HK-2 (cell line): ENCODE results near the gene FBXO21.

ENCODE experiments used
- DNase-seq: peaks from one replicate; pipeline ENCODE4 v3.0.0-alpha.2; 2018; ENCODE audit not compliant: unreplicated experiment

Gene FBXO21

DNA sequence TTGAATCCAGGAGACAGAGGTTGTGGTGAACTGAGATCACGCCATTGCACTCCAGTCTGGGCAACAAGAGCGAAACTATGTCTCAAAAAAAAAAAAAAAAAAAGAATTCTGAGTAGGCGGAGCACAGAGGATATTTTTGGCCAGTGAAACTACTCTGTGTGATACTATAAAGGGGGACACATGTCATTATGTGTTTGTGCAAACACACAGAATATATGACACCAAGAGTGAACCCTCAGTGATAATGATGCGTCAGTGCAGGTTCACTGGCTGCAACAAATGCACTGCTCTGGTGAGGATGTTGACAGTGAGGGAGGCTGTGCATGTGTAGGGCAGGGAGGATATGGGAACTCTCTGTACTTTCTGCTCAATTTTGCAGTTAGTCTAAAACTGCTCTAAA lies 24.2 kb downstream of the FBXO21 start:
- DNase-seq = no peak

DNA sequence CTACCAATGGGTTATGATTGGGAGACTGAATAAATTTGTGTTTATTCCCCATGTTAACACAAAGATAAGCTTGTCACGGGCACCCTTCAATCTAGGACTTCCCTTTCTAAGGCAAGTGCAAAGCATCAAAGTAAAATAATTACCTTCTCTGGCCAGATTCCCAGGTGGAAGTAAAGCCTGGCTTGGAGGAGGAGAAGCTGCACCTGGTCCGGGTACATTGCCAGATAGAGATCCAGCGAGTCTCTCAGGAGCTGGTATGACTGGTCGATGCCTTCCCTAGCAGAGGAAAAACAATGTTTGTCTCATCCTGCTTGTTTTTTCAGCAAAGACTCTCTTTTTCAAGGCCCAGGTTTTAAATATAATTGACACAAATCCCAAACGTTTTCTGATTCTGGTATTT lies 24.9 kb downstream of the FBXO21 start:
- DNase-seq = no peak

DNA sequence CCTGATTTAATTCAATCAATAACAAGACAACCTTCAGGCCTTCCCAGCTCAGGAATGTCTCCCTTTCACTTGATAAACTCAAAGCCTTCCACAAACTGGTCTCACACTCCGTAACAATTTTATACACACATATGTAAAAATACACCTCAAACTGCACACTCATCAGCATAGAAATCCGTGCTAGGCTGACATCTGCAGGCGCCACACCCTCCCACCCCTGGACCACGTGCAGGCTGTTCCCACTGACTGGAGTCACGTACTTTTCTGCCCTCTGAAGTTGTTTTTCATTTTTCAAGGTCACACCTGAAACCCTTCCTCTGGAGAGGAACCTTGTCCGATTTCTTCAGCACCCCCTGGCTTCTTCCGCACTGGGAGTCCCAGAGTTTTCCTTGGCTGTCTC lies 27.6 kb downstream of the FBXO21 start:
- no peak for DNase-seq

DNA sequence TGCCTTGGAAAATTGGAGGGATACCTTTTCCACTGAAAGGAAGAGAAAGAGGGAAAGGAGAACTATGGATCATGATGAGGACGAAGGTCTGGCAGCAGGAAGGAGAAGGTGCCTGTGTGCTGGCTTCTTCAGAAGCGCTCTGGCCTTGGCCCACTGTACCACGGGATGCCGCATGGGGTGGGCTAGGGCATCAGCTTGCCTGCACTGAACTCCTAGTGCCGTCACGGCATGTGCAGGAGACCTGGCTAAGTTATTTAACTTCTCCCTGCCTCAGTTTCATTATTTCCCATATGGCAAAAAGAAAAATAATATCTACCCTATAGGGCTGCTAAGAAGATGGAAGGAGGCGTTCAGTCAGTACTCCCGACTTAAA lies 28.1 kb downstream of the FBXO21 start:
- DNase-seq = no peak

DNA sequence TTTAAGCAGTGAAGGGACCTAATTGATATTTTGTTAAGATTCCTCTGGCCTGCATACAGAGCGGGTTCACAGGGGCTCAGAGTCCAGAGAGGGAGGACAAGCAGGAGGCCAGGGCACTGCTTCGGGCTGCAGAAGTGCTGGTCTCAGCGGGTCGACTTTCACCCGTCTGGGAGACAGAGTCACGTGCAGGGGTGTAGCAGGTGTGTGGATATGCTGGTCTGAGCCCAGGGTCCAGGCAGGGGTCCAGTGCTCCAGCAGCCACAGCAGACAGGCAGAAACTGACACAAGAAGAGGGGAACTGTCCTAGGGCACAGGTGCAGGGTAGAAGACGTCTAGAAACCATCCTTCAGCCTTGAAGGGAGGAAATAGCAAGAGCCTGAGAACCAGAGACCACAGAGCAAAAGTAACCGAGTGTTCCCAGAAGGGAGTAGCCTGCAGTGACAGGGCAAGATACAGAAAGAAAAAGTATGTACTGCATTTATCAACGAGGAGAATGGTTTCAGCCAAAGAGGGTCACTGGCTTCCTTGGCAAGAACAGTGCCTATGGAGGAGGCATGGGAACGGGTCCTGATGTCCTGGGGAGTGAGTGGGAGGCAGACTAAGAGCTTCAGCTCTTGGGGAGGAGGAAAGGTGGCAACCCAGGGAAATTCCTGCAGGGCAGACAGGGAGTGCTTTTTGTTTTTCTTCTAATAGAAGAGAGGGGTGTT lies 28.7 kb downstream of the FBXO21 start:
- DNase-seq = no peak

DNA sequence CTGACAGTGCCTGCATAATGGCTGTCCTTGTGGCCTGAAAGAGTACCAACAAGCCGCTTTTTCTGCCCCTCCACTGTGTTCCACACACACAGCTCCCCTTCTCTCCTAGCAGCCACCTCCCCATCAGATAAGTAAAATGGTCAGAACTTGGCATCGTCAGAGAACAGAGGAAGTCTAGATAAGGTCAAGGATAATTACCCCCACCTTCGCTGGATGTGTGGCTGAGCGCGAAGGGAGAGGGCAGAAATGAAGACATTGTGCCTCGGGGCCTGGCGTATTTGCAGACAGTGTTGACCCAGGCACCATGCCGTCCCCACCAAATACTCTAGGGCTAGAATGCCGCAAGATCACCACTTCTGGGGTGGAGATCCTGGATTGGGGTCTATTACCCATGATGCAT lies 30.6 kb downstream of the FBXO21 start:
- DNase-seq = no peak

DNA sequence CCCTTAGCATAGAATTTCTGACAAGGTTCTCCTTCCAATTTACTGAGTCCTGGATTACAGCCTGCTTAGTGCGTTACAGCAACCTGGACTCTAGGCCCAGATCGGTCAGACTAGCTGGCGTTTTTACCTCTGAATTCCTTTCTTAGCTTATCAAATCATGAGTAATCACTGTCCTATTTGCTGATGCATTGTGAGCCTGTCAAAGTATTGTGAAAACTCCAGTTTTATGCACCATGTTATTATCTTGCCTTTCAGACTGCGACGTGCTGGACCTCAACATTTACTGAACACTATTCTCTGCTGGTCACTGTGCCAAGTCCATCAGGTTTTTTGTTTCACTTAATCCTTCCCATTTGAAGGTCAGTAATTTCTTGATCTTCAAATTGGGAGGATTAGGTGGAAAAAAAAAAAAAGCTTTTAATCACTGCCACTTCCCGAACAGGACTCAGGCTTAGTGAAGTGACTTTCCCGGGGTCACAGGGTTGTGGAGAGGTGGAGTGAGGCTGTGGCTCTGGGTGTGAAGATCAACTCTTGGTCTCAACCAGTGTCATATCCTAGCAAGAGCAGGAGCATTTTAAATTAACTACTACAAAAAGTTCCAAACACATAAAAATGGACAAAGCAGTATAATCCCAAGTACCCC lies 31.2 kb downstream of the FBXO21 start:
- DNase-seq = no peak

DNA sequence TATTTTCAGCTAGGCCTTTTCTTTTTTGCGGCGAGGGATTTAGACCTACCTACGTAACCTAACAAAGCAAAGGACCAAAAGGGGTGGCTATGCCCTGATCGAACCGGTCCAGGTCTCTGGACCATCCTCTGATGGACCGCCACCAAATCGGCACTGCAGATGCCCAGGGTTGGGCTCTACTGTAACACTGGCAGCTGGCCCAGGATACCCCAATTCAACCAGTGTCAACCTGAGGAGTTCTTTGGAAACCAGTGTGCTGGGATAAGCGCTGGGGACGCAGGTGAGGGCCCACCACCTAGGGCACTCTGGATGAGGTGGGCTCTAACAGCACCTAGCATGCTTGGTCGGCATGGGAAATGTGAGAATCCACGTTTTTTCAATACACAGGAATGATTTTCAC lies 32.2 kb downstream of the FBXO21 start:
- DNase-seq = no peak

DNA sequence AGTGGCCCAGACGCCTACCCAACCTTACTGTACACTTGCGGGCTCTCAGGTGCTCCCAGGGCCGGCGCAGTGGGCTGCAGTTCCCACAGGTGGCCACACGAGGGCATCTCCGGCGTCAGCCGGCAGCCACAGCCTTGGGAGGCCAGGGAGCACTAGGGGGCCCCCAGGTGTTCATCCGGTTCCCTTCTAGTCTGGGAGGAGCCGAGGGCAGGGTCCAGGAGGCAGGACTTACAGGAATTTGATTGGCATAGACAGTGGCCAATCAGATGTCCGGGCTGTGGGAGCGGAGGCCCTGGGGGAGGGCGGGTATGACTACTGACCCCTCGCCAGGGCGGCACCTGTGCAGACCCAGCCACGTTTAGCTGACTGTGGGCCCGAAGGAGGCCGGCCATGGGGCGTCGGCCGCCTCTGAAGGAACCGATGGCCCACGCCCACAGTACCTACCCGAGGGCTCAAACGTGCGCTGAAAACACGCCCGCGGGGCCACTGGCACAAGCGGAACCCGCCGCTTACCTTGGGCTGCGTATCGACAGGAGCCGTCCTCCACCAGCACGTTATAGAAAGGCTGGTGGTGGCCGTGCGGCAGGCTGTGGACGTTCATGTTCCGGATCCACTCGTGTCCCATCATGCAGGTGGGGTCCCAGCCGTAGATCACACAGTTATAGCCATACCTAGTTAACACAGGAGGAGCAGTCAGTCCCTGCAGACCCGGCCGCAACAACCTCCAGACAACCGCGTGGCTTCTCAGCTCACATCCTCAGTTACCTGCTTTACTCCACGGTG lies 34.8 kb downstream of the FBXO21 start:
- peak; percentile 80 for DNase-seq

DNA sequence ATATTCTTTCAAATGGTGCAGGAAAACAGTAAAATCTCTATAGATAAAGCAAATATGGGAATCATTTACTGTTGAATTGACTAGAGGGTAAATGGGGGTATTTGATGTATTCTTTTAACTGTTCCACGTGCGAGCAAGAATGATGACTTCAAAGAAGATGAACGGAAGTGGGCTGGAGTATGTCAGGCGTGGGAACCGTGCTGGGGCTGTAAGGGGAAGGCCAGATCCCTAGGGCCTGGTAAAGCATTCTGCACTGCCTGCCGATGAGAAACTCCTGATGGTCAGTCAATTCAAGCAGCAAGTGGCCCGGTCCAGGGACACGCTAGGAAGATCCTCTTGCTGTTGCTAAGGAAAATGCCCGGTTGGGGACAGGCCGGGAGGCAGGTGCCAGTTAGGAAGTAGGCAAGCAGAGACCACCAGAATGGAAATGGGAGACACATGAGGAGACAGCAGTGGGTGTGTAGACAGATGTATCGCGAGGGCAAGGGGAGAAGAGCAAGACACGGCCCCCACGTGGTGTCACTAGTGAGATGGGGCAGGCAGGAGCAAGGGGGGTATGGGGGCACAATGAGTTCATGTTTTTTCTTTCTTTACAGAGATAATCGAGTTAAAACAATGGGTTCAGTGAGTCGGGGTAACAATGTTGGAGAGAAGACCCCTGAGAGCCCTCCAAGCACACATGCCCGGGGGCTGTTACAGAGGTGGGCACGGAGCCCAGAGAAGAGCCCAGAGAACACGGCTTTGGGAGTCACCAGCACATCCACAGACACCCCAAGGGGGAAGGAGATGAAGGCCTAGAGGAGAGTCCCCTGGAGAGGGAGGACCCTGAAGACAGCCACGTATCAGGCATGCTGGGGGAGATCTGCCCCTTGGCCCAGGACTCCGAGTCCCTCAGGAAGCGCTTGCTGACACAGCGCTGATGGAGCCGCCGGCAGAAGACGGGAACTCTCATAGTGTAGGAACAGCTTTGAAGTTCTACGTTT lies 37.2 kb downstream of the FBXO21 start:
- no peak for DNase-seq

DNA sequence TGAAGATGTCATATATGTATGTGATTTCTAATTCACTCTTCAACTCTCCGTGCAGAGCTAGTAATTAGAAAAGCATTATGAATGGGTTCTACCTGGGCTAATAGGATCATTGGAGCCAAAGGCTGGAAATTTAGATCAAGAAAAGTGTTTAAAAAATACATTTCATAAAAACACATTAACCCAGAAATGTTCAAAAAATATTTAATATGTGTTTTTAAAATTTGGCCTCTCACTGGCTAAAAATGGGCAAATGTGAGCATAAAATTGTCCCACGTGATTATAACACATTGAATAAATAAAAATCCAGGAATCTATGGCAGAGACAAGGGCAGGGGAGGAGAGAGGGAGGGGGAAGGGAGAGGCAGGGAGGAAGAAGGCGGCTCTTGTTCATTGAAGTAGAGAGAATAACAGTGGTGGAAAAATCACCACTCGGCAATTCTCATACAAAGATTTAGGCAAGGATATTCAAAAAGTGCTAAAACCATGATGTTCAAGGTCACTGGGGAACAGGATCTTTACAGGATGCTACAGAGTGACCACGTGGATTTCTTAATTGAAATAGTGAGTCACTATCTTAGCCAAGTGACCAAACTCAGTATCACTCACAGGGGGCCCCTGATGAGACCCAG lies 38.8 kb downstream of the FBXO21 start:
- no peak for DNase-seq

DNA sequence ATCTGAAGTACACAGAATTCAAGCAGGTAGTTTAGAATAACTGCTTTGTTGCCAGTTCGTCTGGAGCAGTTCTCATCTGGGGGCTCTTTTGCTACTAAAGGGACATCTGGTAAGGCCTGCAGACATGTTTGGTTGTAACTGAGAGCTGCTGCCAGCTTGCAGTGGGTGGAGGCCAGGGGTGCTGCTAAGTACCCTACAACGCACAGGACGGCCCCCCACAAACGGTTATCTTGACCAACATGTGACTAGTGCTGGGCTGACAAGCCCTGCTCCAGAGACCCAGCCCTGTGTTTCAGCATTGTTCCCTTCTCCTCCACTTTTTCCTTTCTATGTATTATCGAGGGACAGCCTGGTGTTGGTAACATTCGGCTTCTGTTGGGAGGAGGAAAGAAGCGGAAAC lies 40.8 kb downstream of the FBXO21 start:
- DNase-seq = no peak

DNA sequence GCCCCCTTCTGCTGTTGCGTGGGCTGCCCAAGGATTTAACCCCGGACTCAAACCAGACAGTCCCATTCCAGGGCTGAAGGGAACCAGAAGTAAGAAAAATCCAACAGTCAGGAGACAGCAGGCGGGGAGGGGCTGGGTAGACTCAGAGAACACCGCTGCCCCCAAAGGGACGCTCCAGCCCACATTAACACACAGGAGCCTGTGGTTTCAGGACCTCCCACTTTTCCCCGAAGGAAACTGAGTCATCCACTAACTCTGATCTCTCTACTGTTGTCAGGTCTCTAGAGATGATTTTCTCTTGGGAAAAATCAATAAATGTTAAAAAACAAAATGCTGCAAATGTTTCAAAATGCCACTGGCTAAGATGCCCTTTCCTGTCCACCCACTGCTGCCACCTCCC lies 41.6 kb downstream of the FBXO21 start:
- DNase-seq = no peak

DNA sequence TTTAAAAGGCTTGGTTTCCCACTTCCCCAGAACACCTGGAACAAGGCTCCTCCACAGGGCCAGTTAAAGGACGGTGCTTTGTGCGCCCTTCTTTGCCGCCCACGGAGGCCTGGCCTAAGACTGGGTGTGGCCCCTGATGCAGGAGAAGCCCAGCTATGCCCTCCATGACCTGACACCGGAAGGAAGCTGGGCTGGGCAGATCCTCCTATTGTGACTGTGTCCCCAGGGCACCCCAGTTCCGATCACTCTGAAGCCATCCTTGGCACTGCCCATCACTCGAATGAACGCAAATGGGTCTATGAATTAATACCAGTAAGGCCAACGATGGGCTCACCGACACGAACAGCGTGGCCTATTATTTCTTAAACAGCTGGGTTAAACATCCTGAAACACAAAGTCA lies 42.6 kb downstream of the FBXO21 start:
- DNase-seq = no peak

DNA sequence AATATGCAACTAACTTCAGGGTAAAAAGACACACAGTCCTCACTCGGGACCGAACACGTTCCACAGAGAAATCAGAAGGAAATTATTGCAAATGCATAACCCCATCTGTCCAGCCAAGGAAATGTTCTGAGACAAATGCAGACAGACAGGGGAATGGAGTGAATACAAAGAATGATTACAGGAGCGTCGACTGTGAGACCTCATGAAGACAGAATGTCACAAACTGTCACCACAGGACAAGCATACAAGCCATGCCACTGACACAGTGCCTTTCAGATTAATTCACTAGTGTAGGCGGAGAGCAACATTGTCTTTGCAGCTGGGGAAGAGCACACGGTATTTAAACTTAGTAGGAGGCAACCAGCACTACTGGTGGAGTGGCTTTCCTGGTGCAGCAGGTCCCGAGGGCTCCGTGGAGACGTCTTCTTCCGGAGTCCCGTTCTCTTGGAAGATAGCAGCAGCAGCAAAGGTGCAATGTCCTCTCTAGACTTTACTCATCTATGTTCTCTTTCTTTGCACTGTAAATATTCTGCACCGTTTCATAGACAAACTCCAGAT lies 44.6 kb downstream of the FBXO21 start:
- no peak for DNase-seq

DNA sequence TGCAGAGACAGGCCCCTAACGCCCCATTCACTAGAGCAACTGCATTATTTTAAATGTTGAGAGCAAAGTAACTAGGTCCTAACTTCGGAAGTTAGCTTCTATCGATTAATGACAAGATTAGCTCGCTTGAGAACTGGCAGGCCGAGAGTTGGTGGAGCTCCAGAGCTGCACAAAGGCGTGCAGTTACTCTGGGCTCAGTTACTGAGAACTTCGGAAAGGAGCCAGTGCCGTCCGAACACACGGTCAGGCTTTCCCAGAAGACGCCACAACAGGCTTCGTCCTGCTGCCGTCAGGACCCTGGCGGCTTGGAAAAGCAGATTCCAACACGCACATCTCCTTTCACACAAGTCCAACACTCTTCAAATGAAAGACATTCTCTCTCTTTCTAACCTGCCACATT lies 45.7 kb downstream of the FBXO21 start:
- DNase-seq = no peak

DNA sequence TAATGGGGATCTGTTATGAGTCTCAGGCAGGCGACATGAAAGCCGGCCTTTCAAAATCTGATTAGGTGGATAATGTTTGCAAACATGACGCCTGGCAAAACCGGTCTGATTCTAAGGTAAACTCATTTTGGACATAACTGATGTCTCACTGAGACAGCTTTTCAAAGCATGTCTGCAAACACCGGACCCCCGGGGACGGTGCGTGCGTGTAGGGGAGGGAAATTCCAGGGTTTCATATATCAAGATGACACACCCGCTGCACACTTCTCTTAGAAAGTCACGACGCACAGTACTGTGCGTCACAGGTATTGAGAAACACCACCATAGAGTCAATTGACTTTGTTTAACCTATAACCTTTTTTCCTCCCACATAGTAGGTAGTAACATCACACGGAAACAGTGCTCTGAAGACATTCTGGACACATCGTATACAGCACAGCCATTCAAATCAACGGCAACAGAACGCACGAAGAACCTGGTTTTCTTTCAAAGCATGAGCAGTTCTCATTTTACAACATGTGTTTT lies 47.2 kb downstream of the FBXO21 start:
- DNase-seq = no peak

DNA sequence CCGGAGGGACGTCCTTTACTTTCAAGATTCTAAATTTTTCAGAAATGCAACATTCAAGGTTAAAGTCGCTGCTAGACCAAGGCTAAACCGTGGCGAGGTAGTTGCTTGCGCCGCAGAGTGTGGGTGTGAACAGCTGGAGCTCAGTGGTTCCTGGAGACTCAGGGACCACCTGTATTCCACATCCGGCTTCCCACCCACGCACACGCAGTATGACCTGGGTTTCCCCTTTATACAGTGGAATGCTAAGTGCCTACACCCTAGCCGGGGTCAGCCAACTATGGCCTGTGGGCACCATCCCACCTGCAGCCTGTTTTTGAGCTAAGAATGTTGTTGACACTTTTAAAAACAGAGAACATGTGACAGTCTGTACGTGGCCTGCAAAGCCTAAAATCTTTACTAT lies 48.2 kb downstream of the FBXO21 start:
- no peak for DNase-seq

DNA sequence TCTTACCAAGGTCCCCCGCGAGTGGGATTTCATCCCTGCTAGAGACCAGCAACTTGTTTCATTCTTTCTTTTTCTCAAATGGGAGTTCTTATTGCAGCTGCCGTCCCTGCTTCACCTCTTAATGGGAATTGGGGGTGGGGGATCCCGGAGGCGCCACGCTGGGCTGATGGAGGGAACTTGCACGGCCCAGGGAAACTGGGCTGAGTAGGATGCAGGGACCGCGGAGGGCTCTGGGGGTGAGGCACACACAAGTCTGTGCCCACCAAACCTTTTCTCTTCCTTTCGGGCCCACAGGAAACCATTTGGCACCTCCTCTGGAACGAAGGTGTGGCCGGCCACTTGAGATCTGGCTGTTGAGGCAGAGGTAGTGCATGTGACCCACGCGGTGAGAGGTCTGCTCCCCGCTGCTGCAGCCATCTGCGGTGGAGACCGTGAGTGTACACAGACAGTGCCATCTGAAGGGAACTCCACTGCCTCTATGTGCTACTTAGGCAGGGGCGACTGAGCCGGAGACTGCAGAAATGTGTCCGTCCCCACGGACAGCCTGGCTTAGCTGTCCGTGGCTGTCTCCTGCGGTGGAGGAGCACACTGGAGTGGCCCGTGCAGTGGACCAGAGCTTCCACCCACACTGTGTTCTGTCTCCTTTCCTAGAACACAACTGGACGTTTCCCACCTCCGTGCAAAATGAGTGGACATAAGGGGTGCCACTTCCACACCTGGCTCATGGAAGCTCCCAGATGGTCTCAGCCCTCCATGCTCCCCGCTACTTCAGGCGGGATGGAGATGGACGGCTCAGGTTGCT lies 49.0 kb downstream of the FBXO21 start:
- no peak for DNase-seq
